SH-SY5Y (cell line): ENCODE measurements around the gene MAJIN.

Source experiments
- GATA2 ChIP-seq: IDR thresholded peaks from 2 replicates; pipeline ENCODE4 v1.6.1; 2011; ENCODE audit warnings: mild to moderate bottlenecking, low read depth, low read length
- GATA3 ChIP-seq: IDR thresholded peaks from 2 replicates; pipeline ENCODE4 v1.6.1; 2011; ENCODE audit warnings: low read depth, mild to moderate bottlenecking, low read length, moderate library complexity

DNA sequence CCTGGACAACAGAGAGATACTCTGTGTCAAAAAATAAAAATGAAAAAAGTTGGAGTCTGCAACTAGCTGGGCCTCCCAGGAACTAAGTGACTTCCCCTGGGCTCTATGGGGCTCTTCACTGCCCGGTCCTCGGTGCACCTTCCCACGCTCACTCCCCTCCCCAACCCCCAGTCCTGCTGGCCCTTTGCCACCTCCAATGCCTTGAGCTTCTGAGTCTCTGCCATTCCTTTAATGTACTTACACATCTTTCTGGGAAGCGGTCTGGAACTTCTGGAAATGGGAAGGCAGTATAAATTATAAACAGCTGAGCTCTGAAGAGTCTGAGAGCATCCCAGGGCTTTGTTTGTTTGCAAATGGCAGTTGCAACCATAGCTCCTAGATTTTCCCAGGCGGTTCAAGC lies 30.8 kb upstream of the MAJIN start:
- no peak for TF ChIP-seq GATA2
- no peak for TF ChIP-seq GATA3
